Ovary (tissue), 3 donors: ENCODE measurements around the gene TP73.

ENCODE experiments used
- EP300 ChIP-seq: sonication (generic); formaldehyde crosslinking; IDR thresholded peaks from one replicate; pipeline ENCODE4 v1.6.1; 2017; ENCODE audit warnings: antibody characterized with exemption
- POLR2A ChIP-seq: fragments of 450-650 bp; IDR thresholded peaks from one replicate; pipeline ENCODE4 v1.6.1; 2017; ENCODE audit warnings: antibody characterized with exemption, mild to moderate bottlenecking, moderate library complexity
- TF ChIP-seq, protein P1 (sequence below), 3 donors: fragments of 450-650 bp in 2 of 3; fragments of 200-600 bp in 1 of 3; IDR thresholded peaks; one replicate each; pipeline versions ENCODE4 v1.5.1 to v1.8.0; 2016 to 2022; ENCODE audit warnings: antibody characterized with exemption in 3 of 3, mild to moderate bottlenecking in 1 of 3
- donor health status: DM: no; HTN: no; CAD: no.

GRCh38 chr1:3636080-3636479 lies 16.2 kb upstream of the TP73 start:
- TF ChIP-seq, protein P1, sequence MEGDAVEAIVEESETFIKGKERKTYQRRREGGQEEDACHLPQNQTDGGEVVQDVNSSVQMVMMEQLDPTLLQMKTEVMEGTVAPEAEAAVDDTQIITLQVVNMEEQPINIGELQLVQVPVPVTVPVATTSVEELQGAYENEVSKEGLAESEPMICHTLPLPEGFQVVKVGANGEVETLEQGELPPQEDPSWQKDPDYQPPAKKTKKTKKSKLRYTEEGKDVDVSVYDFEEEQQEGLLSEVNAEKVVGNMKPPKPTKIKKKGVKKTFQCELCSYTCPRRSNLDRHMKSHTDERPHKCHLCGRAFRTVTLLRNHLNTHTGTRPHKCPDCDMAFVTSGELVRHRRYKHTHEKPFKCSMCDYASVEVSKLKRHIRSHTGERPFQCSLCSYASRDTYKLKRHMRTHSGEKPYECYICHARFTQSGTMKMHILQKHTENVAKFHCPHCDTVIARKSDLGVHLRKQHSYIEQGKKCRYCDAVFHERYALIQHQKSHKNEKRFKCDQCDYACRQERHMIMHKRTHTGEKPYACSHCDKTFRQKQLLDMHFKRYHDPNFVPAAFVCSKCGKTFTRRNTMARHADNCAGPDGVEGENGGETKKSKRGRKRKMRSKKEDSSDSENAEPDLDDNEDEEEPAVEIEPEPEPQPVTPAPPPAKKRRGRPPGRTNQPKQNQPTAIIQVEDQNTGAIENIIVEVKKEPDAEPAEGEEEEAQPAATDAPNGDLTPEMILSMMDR (IDR thresholded peaks at IDR 0.05): no peak
- no peak for TF ChIP-seq POLR2A
- no peak for TF ChIP-seq EP300
